H1 (cell line): ENCODE measurements around the gene ABTB1.

Experiments
- BCL11A ChIP-seq, 2 experiments: IDR thresholded peaks; one replicate each; pipeline ENCODE4 v1.6.1; 2011; ENCODE audit warnings: low read depth in 2 of 2, low read length in 2 of 2, mild to moderate bottlenecking in 2 of 2
- MAFK ChIP-seq: IDR thresholded peaks from 2 replicates; pipeline ENCODE4 v1.6.1; 2012; ENCODE audit warnings: low read depth, mild to moderate bottlenecking, improper control_type of control experiment, low read length

GRCh38 chr3:127701280-127701911 lies 28.6 kb downstream of the ABTB1 start:
- no peak for TF ChIP-seq MAFK
- no peak for TF ChIP-seq BCL11A (IDR thresholded peaks at IDR 0.05; ENCODE audit: low read depth in 2 of 2, low read length in 2 of 2)
